Medulla oblongata (tissue), 1 donor: ENCODE measurements around the gene CNNM4.

ENCODE experiments used
- DNase-seq: peaks from one replicate; pipeline ENCODE4 v3.0.0-alpha.2; 2015; ENCODE audit errors: extremely low spot score

Gene CNNM4

DNA sequence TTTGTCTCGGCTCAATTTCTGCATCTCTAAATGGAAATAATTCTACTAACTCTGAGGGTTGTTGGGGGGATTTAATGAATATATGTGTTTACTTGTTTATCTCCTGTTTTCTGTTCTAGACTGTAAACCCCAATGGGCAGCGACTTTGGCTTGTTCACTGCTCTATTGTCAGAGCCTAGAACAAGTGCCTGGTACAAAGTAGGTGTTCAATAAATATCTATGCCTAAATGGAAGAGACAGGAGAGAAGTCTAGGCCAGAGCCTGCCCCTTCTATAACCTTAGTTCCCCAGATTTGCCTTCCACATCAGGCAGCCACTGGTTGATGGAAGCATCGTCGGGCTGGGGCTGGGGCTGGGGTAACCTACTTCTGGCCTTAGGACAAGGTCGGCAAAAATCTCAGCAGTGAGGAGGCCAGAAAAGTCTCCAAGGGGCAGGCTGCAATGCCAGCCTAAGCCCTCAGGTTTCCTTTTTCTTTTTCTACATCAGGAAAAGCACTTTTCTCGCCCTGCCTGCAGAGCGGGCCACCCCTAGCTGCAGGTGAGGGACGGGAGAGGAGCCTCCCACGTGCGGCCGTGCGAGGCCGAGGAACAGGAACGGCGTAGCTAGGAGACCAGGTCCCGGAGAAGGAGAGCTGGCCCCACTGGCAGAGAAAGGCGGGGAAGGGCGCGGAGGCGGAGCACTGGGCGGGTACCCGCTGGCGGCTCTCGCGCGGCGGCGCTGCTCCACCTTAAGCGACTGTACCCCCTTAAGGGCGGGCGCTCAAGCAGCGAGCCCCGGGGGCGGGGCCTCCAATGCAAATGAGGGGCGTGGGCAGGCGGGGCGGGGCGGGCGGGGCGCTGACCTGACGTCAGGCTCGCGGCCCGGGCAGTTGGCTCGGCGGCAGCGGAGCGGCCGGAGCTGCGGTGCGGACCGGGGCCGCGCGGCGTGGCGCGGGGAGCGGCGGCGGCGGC is at the start of gene CNNM4:
Gene CNNM4, plus strand, starts transcription at position 867 of the 950 bp plus-strand sequence. CDS start 98 bp downstream, outside the sequence.
- DNase-seq = peak; percentile 95

DNA sequence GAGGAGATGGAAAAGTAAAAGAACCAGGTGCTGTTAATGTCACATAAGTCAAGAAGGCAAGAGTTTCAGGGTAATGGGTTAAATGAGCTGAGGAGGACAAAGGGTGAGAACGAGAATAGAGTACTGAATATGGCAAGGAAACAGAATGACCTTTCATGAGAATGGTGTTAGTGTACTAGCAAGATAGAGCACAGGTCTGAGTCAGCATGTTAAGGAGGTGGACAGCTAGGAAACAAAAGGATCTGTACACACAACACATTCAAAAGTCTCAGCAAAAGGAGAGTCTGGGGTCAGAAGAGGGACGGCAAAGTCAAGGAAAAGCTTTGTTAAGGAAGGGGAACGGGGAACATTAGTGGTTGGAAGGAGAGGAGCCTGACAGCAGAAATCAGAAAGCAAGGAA is 49.7 kb upstream of the CNNM4 start:
- DNase-seq = no peak

DNA sequence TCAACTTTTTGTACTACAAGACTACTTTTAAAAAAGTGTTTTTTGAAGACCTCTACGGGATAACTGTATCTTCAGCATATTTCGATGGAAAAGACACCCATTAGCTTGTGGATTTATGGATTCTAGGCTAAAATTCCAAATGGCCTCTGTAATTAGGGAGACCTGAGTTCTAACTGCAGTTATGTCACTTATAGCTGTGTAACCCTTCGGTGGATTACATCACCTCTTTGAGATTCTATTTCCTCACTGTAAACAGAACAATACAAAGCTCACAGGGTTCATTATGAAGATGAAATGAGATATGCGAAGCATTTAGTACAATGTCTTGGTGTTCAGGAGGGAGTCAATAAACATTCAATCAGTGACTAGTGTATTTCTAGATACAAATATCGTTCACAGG is 45.0 kb upstream of the CNNM4 start:
- no peak for DNase-seq

DNA sequence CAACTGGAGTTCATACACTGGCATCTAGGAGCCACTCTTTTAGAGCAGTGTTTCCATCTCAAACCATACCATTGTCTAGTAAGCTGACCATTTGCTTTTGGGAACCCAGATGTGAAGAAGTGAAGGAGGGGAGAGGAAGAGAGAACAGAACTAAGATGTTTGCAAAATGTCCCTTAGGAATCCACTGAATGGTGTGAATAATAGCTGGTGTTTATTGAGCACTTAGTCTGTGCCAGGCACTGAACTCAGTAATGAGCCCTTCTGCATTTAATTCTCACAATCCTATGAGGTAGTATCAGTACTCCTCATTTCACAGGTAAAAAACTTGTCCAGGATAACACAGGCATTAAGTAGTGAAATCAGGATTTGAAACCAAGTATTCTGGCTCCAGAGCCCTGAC is 44.3 kb upstream of the CNNM4 start:
- DNase-seq = no peak

DNA sequence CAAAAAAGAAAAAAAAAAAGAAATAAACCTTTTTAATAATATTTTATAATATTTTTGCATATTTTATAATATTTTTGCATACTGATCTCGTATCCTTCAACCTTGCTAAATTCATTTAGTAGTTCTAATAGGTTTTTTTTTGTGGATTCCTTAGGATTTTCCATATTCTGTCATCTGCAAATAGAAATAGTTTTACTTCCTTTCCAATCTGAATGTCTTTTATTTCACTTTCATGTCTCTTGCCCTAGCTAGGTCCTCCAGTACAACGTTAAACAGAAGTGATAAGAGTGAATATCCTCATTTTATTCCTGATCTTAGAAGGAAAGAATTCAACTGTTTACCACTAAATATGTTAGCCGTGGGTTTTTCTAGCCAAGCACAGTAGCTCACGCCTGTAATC is 34.6 kb upstream of the CNNM4 start:
- no peak for DNase-seq

DNA sequence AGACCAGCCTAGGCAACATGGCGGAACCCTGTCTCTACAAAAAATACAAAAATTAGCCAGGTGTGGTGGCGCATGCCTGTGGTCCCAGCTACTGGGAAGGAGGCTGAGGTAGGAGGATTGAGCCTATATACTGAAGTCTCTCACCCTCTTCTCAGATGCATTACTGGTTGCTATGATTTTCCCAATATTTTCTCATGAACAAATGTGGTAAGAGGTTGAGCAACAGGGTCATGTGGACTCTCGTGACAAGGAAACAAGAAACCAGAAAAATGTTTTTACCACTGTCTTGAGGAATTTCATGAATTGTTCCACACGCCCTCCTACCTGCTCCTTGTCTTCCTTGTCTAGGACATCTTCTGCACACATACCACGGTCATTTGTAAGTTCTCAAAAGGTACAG is 33.3 kb upstream of the CNNM4 start:
- no peak for DNase-seq

DNA sequence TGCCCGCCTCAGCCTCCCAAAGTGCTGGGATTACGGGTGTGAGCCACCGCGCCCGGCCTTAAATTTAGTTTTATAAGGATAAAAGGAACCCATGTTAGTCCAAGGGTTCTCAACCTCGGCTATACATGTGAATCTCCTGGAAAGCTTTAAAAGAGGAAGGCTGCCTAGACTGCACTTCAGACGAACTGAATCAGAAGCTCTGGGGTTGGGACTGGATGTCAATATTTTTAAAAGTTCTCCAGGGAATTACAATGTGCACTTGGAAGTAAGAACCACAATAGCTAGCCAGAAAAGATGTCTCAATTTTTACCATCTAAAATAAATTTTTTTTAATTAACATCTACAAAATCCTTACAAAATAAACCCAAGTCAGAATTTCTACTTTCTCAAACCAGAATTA is 31.0 kb upstream of the CNNM4 start:
- DNase-seq = no peak

DNA sequence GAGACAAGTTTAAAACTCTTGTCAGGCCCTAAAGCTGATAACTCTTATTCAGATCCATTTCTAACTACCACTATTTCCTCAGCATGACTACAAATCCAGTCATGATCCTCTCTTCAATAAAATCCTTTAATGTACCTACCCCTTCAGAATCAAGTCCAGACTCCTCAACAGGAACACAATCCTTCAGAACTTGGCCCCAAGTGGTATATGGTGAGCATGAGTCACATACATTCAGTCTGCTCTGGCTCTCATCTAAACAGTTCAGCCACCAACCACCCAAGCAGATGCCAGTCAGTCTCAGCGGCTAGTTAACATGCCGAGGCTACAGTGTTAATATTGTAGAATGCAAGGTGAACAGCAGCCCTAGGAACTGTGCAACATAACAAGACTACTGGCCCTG is 30.5 kb upstream of the CNNM4 start:
- no peak for DNase-seq

DNA sequence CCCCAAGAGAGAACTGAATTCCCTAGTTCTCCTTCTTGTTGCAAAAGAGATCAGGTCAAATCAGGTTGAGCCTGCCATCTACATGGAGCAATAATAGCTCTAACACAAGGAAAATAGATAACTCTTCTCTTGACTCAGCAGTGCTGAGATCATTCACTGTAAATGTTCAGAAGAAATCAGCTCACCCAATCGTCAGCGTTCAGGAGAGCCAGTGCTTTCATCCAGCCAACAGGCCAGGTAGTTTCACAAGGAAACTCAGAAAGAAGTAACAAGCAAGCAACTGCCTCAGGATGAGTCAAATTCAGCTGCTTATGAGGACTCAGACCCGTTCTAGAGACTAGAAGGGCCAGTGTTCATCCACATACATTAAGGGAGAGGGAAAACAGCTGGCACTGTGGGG is 26.8 kb upstream of the CNNM4 start:
- no peak for DNase-seq

DNA sequence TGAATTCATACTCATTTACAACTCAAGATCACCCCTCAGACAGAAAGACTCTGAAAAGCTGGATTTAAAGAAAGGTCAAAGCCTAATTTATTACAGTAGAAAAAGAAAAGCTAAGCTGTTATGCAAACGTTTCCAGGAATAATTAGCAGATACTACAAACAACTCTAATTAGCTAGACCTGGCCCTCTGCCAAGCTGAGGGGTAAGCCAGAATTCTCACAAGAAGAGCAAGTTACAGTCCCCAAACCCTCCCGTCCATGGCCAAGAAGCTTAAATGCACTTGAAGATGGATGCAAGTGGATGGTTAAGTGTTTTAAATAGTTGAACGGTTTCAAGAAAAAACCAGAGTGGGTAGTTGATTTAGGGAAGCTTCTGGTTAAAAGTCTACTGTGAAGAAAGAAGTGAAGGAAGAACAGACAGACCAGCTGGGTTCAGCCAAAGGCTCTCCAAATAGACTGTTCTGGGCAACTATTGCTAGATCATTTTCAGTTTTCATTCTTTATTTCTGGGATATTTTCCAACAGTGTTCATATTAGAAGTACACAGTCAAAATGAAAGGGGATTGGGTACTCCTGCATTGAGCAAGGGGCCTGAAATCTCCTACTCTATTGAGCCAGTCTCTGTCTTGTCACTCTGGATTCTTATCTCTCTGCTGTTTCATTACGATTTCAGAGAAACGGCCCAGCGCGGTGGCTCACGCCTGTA is 25.7 kb upstream of the CNNM4 start:
- DNase-seq = peak; percentile 45

DNA sequence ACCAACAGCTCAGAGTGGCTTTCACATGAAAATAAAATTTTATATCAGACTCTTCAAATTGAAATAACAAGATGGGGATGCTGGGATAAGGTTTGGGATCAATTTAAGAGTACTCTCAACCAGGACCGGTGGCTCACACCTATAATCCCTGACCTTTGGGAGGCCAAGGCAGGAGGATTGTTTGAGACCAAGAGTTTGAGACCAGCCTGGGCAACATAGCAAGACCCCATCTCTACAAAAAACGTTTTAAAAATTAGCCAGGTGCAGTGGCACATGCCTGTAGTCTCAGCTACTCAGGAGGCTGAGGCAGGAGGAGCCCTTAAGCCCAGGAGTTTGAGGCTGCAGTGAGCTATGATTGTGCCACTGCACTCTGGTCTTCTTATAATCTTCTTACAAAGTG is 23.5 kb upstream of the CNNM4 start:
- no peak for DNase-seq

DNA sequence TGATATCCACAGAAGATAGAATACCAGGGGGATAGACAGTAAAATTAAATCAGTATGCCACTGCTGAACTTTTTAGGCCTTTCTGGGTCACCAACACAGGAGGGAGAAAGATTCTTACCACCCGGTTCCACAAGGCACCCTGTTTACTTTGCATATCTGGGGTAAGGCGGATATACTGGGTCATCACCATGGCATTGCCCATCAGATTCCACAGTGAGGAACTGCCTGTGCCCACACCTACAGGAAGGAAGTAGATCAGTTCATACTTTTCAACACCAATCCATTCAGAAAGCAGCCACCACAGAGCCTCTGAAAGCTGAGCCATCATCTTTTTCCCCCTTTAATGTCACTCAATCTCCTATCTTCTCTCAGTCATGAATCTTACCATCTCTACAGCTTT is 22.9 kb upstream of the CNNM4 start:
- DNase-seq = no peak

DNA sequence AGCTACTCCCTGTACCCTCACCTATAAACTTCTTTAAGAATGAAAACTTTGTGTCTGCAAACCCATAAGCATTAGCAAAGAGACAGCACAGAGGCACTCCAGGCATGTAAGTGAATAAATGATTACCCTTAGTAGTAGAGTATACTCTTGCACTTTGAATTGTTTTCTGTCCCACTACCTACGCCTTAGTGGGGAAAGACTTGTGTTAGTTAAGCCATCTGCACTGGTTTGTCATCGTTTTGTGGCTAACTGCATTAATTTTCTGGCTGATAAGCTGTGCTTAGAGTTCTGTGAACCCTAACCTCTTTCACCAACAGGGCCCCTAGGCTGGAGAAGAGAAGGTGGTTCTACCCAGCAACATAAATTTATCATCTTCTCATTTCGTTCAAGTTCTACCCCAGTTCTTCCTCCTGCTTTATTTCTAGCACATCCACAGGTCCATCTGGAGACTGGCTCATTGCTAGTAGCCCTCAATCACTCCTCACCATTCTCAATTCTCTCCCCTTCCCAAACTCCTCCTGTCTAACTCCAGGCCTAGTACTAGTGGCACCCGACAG is 21.5 kb upstream of the CNNM4 start:
- DNase-seq = no peak

DNA sequence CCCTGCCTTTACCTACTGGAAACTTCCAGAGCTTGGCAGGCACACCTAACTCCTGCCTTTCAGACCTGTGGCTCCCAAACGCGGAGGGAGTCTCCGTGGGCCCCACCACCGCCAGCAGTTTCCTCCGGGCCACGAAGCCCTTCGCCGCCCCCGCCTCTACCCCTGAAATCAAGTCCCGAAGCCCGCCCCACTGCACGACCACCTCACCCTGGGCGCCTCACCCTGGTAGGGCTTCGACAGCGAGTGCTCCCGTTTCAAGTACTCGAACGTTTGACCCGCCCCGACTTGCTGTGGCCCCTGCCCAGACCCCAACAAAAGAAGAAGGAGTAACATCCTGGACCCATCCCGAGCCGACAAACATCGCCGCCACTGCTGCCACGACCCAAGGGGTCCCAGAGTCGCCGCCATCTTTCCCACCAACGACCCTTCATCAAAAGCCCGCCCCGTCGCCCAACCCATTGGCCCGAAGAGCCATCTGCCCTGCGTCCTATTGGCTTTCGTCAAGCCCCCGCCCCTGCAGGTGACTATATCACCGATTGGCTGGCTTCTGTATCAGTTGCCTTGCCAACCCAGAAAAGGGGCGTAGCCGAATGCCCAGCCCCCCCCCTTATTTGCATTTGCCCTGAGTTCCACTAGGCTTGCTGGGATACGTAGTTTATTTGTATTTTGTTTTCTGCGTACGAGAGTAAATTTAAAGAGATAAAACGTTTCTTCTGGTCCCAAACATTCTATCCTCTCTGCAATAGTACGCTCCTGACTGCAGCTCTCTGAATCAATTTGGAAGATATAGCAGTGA is 20.9 kb upstream of the CNNM4 start, which contains the start of gene LMAN2L:
Gene LMAN2L, minus strand, starts transcription at position 432 of the 796 bp plus-strand sequence. Its CDS starts 24 bp downstream, at position 408.
- peak; percentile 99 for DNase-seq

DNA sequence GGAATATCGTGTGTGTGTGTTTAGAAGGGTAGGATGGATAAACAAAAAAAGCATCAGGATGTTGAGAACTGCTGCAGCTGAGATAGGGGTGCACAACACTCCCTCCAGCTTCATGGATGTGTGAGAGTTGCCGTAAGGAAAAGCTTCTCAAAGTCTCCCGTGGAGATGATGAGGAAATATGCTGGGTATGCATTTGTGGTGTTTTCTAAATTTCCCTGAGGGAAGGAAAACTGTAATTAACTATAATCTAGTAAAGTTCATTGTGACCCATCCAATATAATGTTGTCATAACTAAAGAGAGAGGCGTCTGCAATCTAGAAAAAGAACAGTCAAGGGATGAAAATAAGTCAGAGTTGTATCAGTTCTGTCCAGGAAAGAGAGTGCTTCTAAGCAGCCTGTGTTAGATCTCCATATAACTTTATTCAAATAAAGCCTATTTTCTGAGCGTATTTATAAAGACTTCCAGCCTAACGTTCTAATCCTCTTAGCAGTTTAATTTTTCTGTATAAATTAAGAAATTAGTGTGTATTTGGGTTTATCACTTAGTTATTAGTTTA is 13.6 kb upstream of the CNNM4 start:
- DNase-seq = no peak

DNA sequence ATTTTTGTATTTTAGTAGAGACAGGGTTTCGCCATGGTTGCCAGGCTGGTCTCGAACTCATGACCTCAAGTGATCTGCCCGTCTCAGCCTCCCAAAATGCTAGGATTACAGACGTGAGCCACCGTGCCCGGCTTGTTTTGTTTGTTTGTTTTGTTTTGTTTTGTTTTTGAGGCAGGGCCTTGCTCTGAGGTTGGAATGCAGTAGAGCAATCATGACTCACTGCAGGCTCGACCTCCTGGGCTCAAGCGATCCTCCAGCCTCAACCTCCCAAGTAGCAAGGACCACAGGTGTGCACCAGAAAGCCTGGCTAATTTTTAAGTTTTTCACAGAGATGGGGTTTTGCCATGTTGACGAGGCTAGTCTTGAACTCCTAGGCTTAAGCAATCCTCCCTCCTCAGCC is 8.9 kb upstream of the CNNM4 start:
- DNase-seq = no peak

DNA sequence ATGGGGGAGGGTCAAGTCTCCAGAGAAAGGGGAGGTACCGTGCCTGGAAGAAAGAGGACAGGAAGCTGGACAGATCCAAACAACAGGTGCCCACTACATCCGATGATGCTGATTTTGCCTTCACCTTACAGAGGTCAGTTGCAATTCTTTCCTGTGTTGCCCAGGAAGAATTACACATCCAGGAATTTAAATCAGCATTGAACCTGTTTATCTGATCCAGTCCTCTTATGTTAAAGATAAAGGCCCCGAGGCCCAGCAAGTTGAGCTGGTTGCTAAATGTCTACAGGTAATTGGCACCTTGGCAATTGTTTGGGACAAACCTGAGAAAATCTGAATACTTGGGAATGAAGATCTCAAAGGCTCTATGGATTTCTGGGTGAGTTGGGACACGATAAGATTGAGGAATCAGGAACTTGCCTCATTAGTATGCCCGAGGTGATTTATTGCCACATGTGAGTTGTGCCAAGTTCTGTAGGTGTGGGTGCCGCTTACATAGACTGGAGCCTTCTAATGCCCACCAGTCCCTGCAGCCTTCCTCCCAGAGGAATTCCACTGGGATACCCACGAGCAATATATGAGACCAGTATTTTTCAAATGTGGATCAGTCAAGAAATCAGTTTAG is 6.9 kb upstream of the CNNM4 start:
- DNase-seq = no peak

DNA sequence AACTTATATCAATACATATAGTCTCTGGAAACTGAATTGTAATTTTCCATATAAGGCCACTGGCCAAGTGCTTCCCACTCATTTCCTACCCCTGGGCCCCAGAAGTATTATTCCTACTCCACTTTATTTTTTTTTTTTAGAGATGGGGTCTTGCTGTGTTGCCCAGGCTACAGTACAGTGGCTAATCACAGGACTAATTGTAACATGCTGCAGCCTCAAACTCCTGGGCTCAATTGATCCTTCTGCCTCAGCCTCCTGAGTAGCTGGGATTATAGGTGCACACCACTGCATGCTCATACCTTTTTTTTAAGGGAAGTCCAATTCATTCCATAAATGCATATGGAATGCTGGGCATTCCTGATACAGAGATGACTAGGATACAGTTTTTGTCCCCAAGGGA is 6.4 kb upstream of the CNNM4 start:
- DNase-seq = no peak

DNA sequence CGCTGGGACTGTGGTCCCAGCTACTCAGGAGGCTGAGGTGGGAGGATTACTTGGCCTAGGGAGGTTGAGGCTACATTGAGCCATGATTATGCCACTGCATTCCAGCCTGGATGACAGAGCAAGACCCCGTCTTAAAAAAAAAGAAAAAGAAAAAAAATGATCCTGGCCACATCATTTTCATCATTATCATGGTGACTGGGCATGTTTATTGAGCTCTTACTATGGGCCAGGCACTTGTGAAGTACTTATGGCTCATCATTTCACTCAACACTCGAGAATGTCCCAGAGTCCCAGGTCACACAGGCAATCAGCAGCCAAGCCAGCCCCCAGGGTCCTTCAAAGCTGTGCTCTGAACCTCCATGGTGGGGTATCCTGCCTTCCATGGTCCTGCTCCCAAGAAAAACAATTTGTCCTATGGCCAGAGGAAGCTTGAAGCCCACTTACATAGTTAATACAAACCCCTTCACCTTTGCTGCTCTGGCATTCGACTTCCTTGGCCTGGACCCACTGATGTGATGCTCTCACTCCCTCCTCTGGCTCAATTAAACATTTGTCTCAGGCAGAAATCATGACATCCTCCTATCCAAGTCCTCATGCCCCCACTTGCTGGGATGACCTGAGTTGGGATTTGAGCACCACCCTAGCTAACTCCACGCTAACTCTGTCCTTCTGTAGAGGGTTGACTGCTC is 3.8 kb upstream of the CNNM4 start:
- no peak for DNase-seq

DNA sequence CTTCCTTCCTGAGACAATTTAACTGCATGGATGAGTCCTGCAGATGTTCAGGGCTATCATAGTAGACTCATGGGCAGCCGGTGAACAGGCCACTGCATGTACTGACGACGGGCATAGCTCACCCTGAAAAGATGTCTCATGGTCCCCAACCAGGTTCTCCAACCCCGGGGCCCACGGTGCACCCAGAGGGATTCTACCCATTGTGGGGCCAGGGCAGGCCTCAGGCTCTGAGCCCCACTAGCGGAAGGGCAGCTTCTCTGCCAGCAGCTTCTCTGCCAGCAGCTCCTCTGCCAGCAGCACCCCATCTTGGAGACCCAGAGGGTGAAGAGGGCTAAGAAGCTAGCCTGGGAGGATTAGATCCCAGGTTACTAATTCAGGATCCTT is 3.2 kb upstream of the CNNM4 start:
- DNase-seq = no peak
